K562 (cell line): ENCODE results near the gene INKA2. TPM values are rescaled to one million over a fixed set of nuclear protein-coding genes. Genes with fewer than 3 reads are reported as not detected.

Experiments
- CREM ChIP-seq: IDR thresholded peaks from 2 replicates; pipeline ENCODE4 v1.6.1; 2014; ENCODE audit warnings: antibody characterized with exemption, low read depth
- DNMT1 ChIP-seq: fragments of 450-650 bp; IDR thresholded peaks from 2 replicates; pipeline ENCODE4 v1.6.1; 2016; ENCODE audit warnings: antibody characterized with exemption, mild to moderate bottlenecking
- EGR1 ChIP-seq: fragments of 450-650 bp; conservative IDR thresholded peaks from 2 replicates; pipeline ENCODE4 v1.6.1; 2017; ENCODE audit warnings: mild to moderate bottlenecking
- HDAC2 ChIP-seq: fragments of 450-650 bp; IDR thresholded peaks from 2 replicates; pipeline ENCODE4 v1.6.1; 2016; ENCODE audit warnings: mild to moderate bottlenecking
- IRF1 ChIP-seq: sonication (generic); formaldehyde crosslinking; IDR thresholded peaks from 2 replicates; pipeline ENCODE4 v1.8.0; 2022; ENCODE audit warnings: missing genetic modification reagents, mild to moderate bottlenecking, borderline replicate concordance
- JUND ChIP-seq, 2 experiments: IDR thresholded peaks; 2 replicates in 1 of 2; 3 replicates in 1 of 2; pipeline ENCODE4 v1.6.1; 2011; ENCODE audit warnings: borderline replicate concordance in 2 of 2, low read depth in 2 of 2, low read length in 2 of 2, improper control_type of control experiment in 1 of 2, missing biosample characterization in 1 of 2, missing genetic modification characterization in 1 of 2, missing genetic modification reagents in 1 of 2
- MAFK ChIP-seq: IDR thresholded peaks from 2 replicates; pipeline ENCODE4 v1.6.1; 2011; ENCODE audit warnings: low read length, improper control_type of control experiment
- NCOA4 ChIP-seq: fragments of 450-650 bp; IDR thresholded peaks from 2 replicates; pipeline ENCODE4 v1.6.1; 2018; ENCODE audit warnings: mild to moderate bottlenecking; ENCODE audit not compliant: partially characterized antibody
- NR4A1 ChIP-seq, 2 experiments: fragments of 250-450 bp in 1 of 2; fragments of 450-650 bp in 1 of 2; sonication (Bioruptor Pico) in 1 of 2; IDR thresholded peaks; 2 replicates each; pipeline versions ENCODE4 v1.4.0 to v1.6.1; 2016 to 2020; ENCODE audit warnings: mild to moderate bottlenecking in 2 of 2, missing compliant biosample characterization in 1 of 2, missing genetic modification characterization in 1 of 2, moderate library complexity in 1 of 2
- SRSF7 ChIP-seq: fragments of 200-400 bp; formaldehyde crosslinking; optimal IDR thresholded peaks from 2 replicates; pipeline ENCODE3; 2017; ENCODE audit warnings: mild to moderate bottlenecking, low read depth, low read length
- TFAM ChIP-seq: fragments of 250-450 bp; sonication (Bioruptor Pico); conservative IDR thresholded peaks from 2 replicates; pipeline ENCODE4 v1.5.0; 2021; ENCODE audit warnings: mild to moderate bottlenecking, moderate library complexity
- XRCC3 ChIP-seq: fragments of 450-650 bp; IDR thresholded peaks from 2 replicates; pipeline ENCODE4 v1.6.1; 2017; ENCODE audit warnings: mild to moderate bottlenecking, moderate library complexity
- ZNF143 ChIP-seq: sonication (generic); formaldehyde crosslinking; IDR thresholded peaks from 2 replicates; pipeline ENCODE4 v1.9.0; 2022; ENCODE audit warnings: mild to moderate bottlenecking, missing genetic modification reagents
- ZNF507 ChIP-seq: conservative IDR thresholded peaks from 2 replicates; pipeline ENCODE4 v1.6.1; 2017; ENCODE audit warnings: missing genetic modification characterization, missing compliant biosample characterization
- polyA plus RNA-seq, 8 experiments: library from polyadenylated mRNA; depleted of rRNA in 4 of 8; stranded (reverse) in 5 of 8; unstranded in 3 of 8; fragments of >200 nt; fragmentation: Nextera tagmentation in 2 of 8; fragmentation: Illumina TruSeq in 1 of 8; extraction: Ambion mirVana in 2 of 8; extraction: Trizol in 1 of 8; gene quantifications; 2 replicates each; pipeline versions ENCODE4 v1.2.1 to v1.2.3, GENCODE V29; 2011 to 2014; ENCODE audit warnings: inconsistent platforms in 1 of 8, missing spikeins in 1 of 8
- total RNA-seq, 7 experiments: library from RNA; depleted of rRNA in 6 of 7; stranded (reverse); fragments of >200 nt in 6 of 7; fragmentation: Illumina TruSeq in 2 of 7; extraction: Trizol in 2 of 7; gene quantifications; 2 replicates each; pipeline versions ENCODE4 v1.2.1 to v1.2.3, GENCODE V29; 2011 to 2021; ENCODE audit warnings: low replicate concordance in 1 of 7
- TF ChIP-seq, protein P1 (sequence below): fragments of 450-650 bp; IDR thresholded peaks from 2 replicates; pipeline ENCODE4 v1.6.1; 2016; ENCODE audit warnings: mild to moderate bottlenecking
- TF ChIP-seq, protein P2 (sequence below), 2 experiments: fragments of 450-650 bp in 1 of 2; sonication (generic) in 1 of 2; formaldehyde crosslinking in 1 of 2; IDR thresholded peaks; 2 replicates each; pipeline versions ENCODE4 v1.7.1 to v1.9.0; 2016 to 2022; ENCODE audit warnings: inconsistent platforms in 1 of 2, mild to moderate bottlenecking in 1 of 2, missing genetic modification reagents in 1 of 2

The INKA2 gene
- total and polyA plus RNA-seq, 9 of the 15 experiments (the other 6 are each of a cell fraction or from before 2014, with no cell fraction given): 0.04 to 1.4 (median 0.26) TPM; not detected in 1

DNA sequence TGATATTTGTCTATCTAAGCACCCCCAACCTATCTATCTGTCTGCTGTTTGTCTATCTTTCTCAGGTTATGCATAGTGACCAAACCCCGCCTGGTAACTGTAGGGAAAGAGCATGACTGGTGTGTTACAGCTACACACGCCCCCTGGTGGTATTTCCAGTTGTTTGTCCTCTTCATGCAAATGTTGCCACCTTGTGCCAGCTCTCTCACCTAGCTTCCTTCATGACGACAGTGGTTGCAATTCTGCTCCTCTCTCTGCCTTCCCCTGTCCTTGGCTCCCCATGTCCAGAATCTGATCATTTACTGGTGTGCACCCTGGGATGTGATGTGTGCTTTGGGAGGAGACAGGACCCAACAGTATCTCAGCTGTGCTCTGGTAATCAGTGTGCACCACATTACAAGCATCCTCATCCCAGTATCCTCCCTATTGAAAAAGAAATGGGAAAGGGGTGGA lies 8.1 kb upstream of the INKA2 start (continued):
- TF ChIP-seq TFAM (CRISPR knock-in tag): no peak
- TF ChIP-seq NR4A1 (CRISPR knock-in tag; IDR thresholded peaks at IDR 0.05): no peak
- TF ChIP-seq NR4A1 (tag; IDR thresholded peaks at IDR 0.05): peak; percentile 38; the same call in 1 of the 2 replicates
- peak; percentile 77 for TF ChIP-seq CREM
- peak; percentile 34; the same call in 1 of the 2 replicates for TF ChIP-seq ZNF143 (CRISPR knock-in tag)
- TF ChIP-seq EGR1: no peak
- TF ChIP-seq, protein P1, sequence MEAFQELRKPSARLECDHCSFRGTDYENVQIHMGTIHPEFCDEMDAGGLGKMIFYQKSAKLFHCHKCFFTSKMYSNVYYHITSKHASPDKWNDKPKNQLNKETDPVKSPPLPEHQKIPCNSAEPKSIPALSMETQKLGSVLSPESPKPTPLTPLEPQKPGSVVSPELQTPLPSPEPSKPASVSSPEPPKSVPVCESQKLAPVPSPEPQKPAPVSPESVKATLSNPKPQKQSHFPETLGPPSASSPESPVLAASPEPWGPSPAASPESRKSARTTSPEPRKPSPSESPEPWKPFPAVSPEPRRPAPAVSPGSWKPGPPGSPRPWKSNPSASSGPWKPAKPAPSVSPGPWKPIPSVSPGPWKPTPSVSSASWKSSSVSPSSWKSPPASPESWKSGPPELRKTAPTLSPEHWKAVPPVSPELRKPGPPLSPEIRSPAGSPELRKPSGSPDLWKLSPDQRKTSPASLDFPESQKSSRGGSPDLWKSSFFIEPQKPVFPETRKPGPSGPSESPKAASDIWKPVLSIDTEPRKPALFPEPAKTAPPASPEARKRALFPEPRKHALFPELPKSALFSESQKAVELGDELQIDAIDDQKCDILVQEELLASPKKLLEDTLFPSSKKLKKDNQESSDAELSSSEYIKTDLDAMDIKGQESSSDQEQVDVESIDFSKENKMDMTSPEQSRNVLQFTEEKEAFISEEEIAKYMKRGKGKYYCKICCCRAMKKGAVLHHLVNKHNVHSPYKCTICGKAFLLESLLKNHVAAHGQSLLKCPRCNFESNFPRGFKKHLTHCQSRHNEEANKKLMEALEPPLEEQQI: no peak
- TF ChIP-seq MAFK: peak; percentile 17
- no peak for TF ChIP-seq SRSF7
- TF ChIP-seq HDAC2: peak; percentile 80; the same call in 1 of the 2 replicates
- no peak for TF ChIP-seq DNMT1
- no peak for TF ChIP-seq ZNF507 (tag)
- no peak for TF ChIP-seq NCOA4
- no peak for TF ChIP-seq IRF1 (CRISPR knock-in tag)
- TF ChIP-seq XRCC3: no peak
- TF ChIP-seq JUND (IDR thresholded peaks at IDR 0.05; ENCODE audit: borderline replicate concordance, low read depth, low read length): peak; percentile 72; the same call in 1 of the 2 replicates
- TF ChIP-seq JUND (tag; IDR thresholded peaks at IDR 0.05; ENCODE audit: borderline replicate concordance, low read depth, low read length): peak; percentile 66; the same call in 2 of the 3 replicates
- TF ChIP-seq, protein P2, sequence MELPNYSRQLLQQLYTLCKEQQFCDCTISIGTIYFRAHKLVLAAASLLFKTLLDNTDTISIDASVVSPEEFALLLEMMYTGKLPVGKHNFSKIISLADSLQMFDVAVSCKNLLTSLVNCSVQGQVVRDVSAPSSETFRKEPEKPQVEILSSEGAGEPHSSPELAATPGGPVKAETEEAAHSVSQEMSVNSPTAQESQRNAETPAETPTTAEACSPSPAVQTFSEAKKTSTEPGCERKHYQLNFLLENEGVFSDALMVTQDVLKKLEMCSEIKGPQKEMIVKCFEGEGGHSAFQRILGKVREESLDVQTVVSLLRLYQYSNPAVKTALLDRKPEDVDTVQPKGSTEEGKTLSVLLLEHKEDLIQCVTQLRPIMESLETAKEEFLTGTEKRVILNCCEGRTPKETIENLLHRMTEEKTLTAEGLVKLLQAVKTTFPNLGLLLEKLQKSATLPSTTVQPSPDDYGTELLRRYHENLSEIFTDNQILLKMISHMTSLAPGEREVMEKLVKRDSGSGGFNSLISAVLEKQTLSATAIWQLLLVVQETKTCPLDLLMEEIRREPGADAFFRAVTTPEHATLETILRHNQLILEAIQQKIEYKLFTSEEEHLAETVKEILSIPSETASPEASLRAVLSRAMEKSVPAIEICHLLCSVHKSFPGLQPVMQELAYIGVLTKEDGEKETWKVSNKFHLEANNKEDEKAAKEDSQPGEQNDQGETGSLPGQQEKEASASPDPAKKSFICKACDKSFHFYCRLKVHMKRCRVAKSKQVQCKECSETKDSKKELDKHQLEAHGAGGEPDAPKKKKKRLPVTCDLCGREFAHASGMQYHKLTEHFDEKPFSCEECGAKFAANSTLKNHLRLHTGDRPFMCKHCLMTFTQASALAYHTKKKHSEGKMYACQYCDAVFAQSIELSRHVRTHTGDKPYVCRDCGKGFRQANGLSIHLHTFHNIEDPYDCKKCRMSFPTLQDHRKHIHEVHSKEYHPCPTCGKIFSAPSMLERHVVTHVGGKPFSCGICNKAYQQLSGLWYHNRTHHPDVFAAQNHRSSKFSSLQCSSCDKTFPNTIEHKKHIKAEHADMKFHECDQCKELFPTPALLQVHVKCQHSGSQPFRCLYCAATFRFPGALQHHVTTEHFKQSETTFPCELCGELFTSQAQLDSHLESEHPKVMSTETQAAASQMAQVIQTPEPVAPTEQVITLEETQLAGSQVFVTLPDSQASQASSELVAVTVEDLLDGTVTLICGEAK (IDR thresholded peaks at IDR 0.05): peak; percentile 45
- TF ChIP-seq, protein P2 (CRISPR knock-in tag; IDR thresholded peaks at IDR 0.05): no peak
